GM12878 (cell line): ENCODE measurements around the gene ARHGAP19.

Source experiments
- BCLAF1 ChIP-seq: fragments of 450-650 bp; IDR thresholded peaks from 2 replicates; pipeline ENCODE4 v1.6.1; 2017; ENCODE audit warnings: antibody characterized with exemption, mild to moderate bottlenecking, moderate library complexity
- CREB1 ChIP-seq: IDR thresholded peaks from 2 replicates; pipeline ENCODE4 v1.6.1; 2012; ENCODE audit warnings: low read depth, mild to moderate bottlenecking, inconsistent platforms
- CTCF ChIP-seq, 3 experiments: IDR thresholded peaks in 2 of 3; conservative IDR thresholded peaks in 1 of 3; 2 replicates each; pipeline ENCODE4 v1.5.1; 2011; ENCODE audit warnings: low read depth in 3 of 3, low read length in 3 of 3, mild to moderate bottlenecking in 3 of 3, control low read depth in 2 of 3, moderate library complexity in 2 of 3, inconsistent platforms in 1 of 3, mixed read lengths in 1 of 3; ENCODE audit not compliant: control insufficient read depth in 2 of 3, insufficient read depth in 1 of 3; ENCODE audit errors: extremely low read depth in 1 of 3
- IRF5 ChIP-seq: fragments of 450-650 bp; IDR thresholded peaks from 2 replicates; pipeline ENCODE4 v1.6.1; 2017; ENCODE audit warnings: borderline replicate concordance
- NRF1 ChIP-seq: conservative IDR thresholded peaks from 2 replicates; pipeline ENCODE4 v1.6.1; 2011; ENCODE audit warnings: mild to moderate bottlenecking, low read depth, low read length, improper control_type of control experiment
- SMAD1 ChIP-seq: fragments of 450-650 bp; IDR thresholded peaks from 2 replicates; pipeline ENCODE4 v1.6.1; 2018; ENCODE audit warnings: mild to moderate bottlenecking, low read depth; ENCODE audit not compliant: partially characterized antibody

GRCh38 chr10:97273700-97274099, 18.7 kb downstream of the ARHGAP19 start:
- TF ChIP-seq CTCF (IDR thresholded peaks at IDR 0.05 in 2 of 3, conservative IDR thresholded peaks at IDR 0.05 in 1 of 3; ENCODE audit: control insufficient read depth in 2 of 3, extremely low read depth in 1 of 3, insufficient read depth in 1 of 3, low read depth in 3 of 3, low read length in 3 of 3) (no peak), IRF5 (no peak), SMAD1 (no peak), NRF1 (no peak), BCLAF1 (no peak), CREB1 (no peak)
